CD4-positive, alpha-beta T cell (primary cell): ENCODE data around the gene GPR157. TPM values are rescaled to one million over a fixed set of nuclear protein-coding genes. Genes with fewer than 3 reads are reported as not detected.

Source experiments
- ATAC-seq: fragments of 200-7000 bp; cut with Tn5 transposase; one replicate; pipeline ENCODE4 v1.10.0; 2022; ENCODE audit warnings: mild to moderate bottlenecking; ENCODE audit not compliant: poor library complexity
- CTCF ChIA-PET: fragments of 350-600 bp; sonication (Branson Sonifier 250); formaldehyde crosslinking; loops from one replicate; lab custom pipeline; 2021; ENCODE audit warnings: antibody characterized with exemption, inconsistent platforms; lab: Charles Lee
- POLR2A ChIA-PET: fragments of 350-600 bp; sonication (Branson Sonifier 250); formaldehyde crosslinking; loops from one replicate; lab custom pipeline; 2021; ENCODE audit warnings: antibody characterized with exemption, inconsistent platforms; lab: Charles Lee
- DNase-seq, 14 experiments: peaks; one replicate each; pipeline ENCODE4 v3.0.0-alpha.2; 2013 to 2020; ENCODE audit warnings: mixed read lengths in 2 of 14
- H3K27ac ChIP-seq, 2 donors: one replicate each; pipeline versions ENCODE4 v1.5.1 to v1.7.0; 2013; ENCODE audit warnings: low read length in 2 of 2, low read depth in 1 of 2, mild to moderate bottlenecking in 1 of 2
- H3K27me3 ChIP-seq, 2 experiments: 1 replicate in 1 of 2; 2 replicates in 1 of 2; pipeline versions ENCODE4 v1.6.1 to v1.7.0; 2013; ENCODE audit warnings: low read length in 2 of 2, control low read depth in 1 of 2, mild to moderate bottlenecking in 1 of 2, moderate library complexity in 1 of 2; ENCODE audit not compliant: insufficient read depth in 2 of 2, control insufficient read depth in 1 of 2
- H3K36me3 ChIP-seq: one replicate; pipeline ENCODE4 v1.6.1; 2013; ENCODE audit warnings: low read length, control low read depth; ENCODE audit not compliant: insufficient read depth
- H3K4me1 ChIP-seq: one replicate; pipeline ENCODE4 v1.6.1; 2013; ENCODE audit warnings: low read length, control low read depth; ENCODE audit not compliant: insufficient read depth
- H3K4me3 ChIP-seq: one replicate; pipeline ENCODE4 v1.5.1; 2013; ENCODE audit warnings: mild to moderate bottlenecking, low read length, moderate library complexity
- H3K9me3 ChIP-seq, 2 experiments: 1 replicate in 1 of 2; 2 replicates in 1 of 2; pipeline versions ENCODE4 v1.6.1 to v1.7.0; 2013; ENCODE audit warnings: low read length in 2 of 2, mild to moderate bottlenecking in 2 of 2, control low read depth in 1 of 2, moderate library complexity in 1 of 2; ENCODE audit not compliant: control insufficient read depth in 1 of 2, insufficient read depth in 1 of 2
- H3K27ac Mint-ChIP-seq: one replicate; pipeline ENCODE4 v1.8.0; 2020; ENCODE audit warnings: mixed read lengths
- H3K27me3 Mint-ChIP-seq: one replicate; pipeline ENCODE4 v1.8.0; 2021; ENCODE audit warnings: mixed read lengths
- H3K36me3 Mint-ChIP-seq: one replicate; pipeline ENCODE4 v1.8.0; 2021; ENCODE audit warnings: low read depth, mixed read lengths
- H3K4me1 Mint-ChIP-seq: one replicate; pipeline ENCODE4 v1.8.0; 2021; ENCODE audit warnings: low read depth, mixed read lengths
- H3K4me3 Mint-ChIP-seq: one replicate; pipeline ENCODE4 v1.8.0; 2020; ENCODE audit warnings: mild to moderate bottlenecking, mixed read lengths
- H3K9me3 Mint-ChIP-seq: one replicate; pipeline ENCODE4 v1.8.0; 2020; ENCODE audit warnings: mixed read lengths
- CTCF ChIP-seq: fragments of 200-600 bp; IDR thresholded peaks from one replicate; pipeline ENCODE4 v1.8.0; 2022; ENCODE audit warnings: antibody characterized with exemption, mild to moderate bottlenecking
- intact Hi-C, 2 experiments: fragments of 100-400 bp; cut with DNase I in 1 of 2; cut with micrococcal nuclease in 1 of 2; formaldehyde crosslinking; loops; one replicate each; pipeline versions ENCODE4 v1.15.1 to v1.9.0; 2023 to 2025; cut with DNase I, micrococcal nuclease
- total RNA-seq, 174 experiments: library from RNA in 2 of 174; stranded (reverse) in 2 of 174; gene quantifications; one replicate each; pipeline ENCODE4 v1.2.3 and lab custom pipeline; 2021 to 2026

Gene GPR157
- total RNA-seq, 2 experiments from 2014 or later, result 2.1 to 5.1 TPM

DNA sequence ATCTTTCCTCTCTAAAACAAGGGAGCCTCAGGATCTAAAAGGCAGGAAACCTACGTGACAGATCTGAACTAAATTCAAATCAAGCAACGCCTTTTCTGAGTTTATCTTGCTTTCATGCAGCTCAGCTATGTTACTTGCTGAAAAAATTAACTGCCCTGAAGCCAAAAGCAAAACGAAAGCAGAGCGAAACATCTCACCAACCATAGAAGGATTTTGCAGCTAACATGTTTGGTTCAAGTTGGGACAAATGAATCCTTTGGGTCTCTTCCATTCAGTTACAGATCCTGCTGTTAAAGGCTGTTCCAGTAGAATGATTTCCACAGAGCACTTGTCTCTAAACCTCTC is 59.9 kb downstream of the GPR157 start:
- H3K36me3 ChIP-seq, result no peaks in the 10 kb centered on the region
- no peaks in the 10 kb centered on the region for H3K4me1 ChIP-seq
- no peak for DNase-seq
- no peak for TF ChIP-seq CTCF
- no peak overlapping the region for H3K4me3 ChIP-seq
- Mint-ChIP-seq H3K27me3 (peaks cover 9% of the 10 kb centered on the region), H3K4me1 (peaks cover under 1% of the 10 kb centered on the region), H3K36me3 (no peaks in the 10 kb centered on the region), H3K27ac (no peak overlapping the region), H3K4me3 (no peak overlapping the region), H3K9me3 (no peaks in the 10 kb centered on the region)
- POLR2A ChIA-PET, result no interaction called here
- H3K27ac ChIP-seq, result no peak overlapping the region
- intact Hi-C loops, result no loop called here
- no peak for ATAC-seq
- H3K27me3 ChIP-seq, result no peaks in the 10 kb centered on the region
- no peaks in the 10 kb centered on the region for H3K9me3 ChIP-seq
- CTCF ChIA-PET, result interaction anchor here (0.7 kb wide), 1 partner anchor 54 kb away, joined by 4 read pairs; no protein-coding TSS in a partner anchor

- H3K36me3 ChIP-seq, result no peaks in the 10 kb centered on the region
- H3K9me3 ChIP-seq, result no peaks in the 10 kb centered on the region
- intact Hi-C loops, result no loop called here
- no peaks in the 10 kb centered on the region for H3K27me3 ChIP-seq
- Mint-ChIP-seq H3K27ac (no peak overlapping the region), H3K36me3 (no peaks in the 10 kb centered on the region), H3K9me3 (no peaks in the 10 kb centered on the region), H3K4me1 (no peaks in the 10 kb centered on the region), H3K4me3 (no peak overlapping the region), H3K27me3 (peaks cover 8% of the 10 kb centered on the region)
- CTCF ChIA-PET, result no interaction called here
- peak in 2 of 14 experiments; percentile 51 for DNase-seq
- POLR2A ChIA-PET, result no interaction called here
- no peak for TF ChIP-seq CTCF
- H3K4me1 ChIP-seq, result no peaks in the 10 kb centered on the region
- ATAC-seq, result no peak
- no peak overlapping the region for H3K27ac ChIP-seq
- H3K4me3 ChIP-seq, result no peak overlapping the region
Observed at GRCh38 chr1:9066945-9067807, 61.7 kb downstream of the GPR157 start.

GRCh38 chr1:9065213-9065751 is 63.6 kb downstream of the GPR157 start:
- H3K27me3 ChIP-seq, result no peaks in the 10 kb centered on the region
- TF ChIP-seq CTCF, result no peak
- ChIA-PET CTCF (no interaction called here), POLR2A (no interaction called here)
- H3K36me3 ChIP-seq, result no peaks in the 10 kb centered on the region
- peaks cover 5% of the 10 kb centered on the region for H3K27me3 Mint-ChIP-seq
- H3K4me3 Mint-ChIP-seq, result no peak overlapping the region
- no peaks in the 10 kb centered on the region for H3K4me1 ChIP-seq
- H3K4me3 ChIP-seq, result no peak overlapping the region
- no peaks in the 10 kb centered on the region for H3K36me3 Mint-ChIP-seq
- no peaks in the 10 kb centered on the region for H3K9me3 Mint-ChIP-seq
- DNase-seq (no peak), ATAC-seq (no peak)
- no peak overlapping the region for H3K27ac Mint-ChIP-seq
- intact Hi-C loops, result no loop called here
- no peak overlapping the region for H3K27ac ChIP-seq
- H3K4me1 Mint-ChIP-seq, result no peaks in the 10 kb centered on the region
- no peaks in the 10 kb centered on the region for H3K9me3 ChIP-seq
